NCI-H1105 treated with DMSO at 0.1 percent for 48 hours (cell line): ENCODE results near the gene NPTX1.

Source experiments
- DNase-seq: peaks from one replicate; lab custom pipeline; 2025; lab: John Stamatoyannopoulos, UW

The NPTX1 gene

GRCh38 chr17:80443916-80444643 is 32.3 kb downstream of the NPTX1 start:
- DNase-seq: no peak

- DNase-seq: no peak
These were observed 32.9 kb downstream of the NPTX1 start for GRCh38 chr17:80443498-80443897.

- no peak for DNase-seq
These were observed 33.6 kb downstream of the NPTX1 start for GRCh38 chr17:80442764-80443163.

GRCh38 chr17:80442323-80442659 is 34.1 kb downstream of the NPTX1 start:
- DNase-seq: no peak

- no peak for DNase-seq
These were observed 34.6 kb downstream of the NPTX1 start for GRCh38 chr17:80441598-80442322.

GRCh38 chr17:80441133-80441578 is 35.3 kb downstream of the NPTX1 start:
- no peak for DNase-seq

- no peak for DNase-seq
These were observed 36.9 kb downstream of the NPTX1 start for GRCh38 chr17:80439499-80439898.

- no peak for DNase-seq
These were observed 37.6 kb downstream of the NPTX1 start for GRCh38 chr17:80438806-80439205.

GRCh38 chr17:80437532-80437931 is 38.9 kb downstream of the NPTX1 start:
- no peak for DNase-seq

GRCh38 chr17:80433916-80434666 is 42.3 kb downstream of the NPTX1 start:
- no peak for DNase-seq

GRCh38 chr17:80432961-80433550 is 43.4 kb downstream of the NPTX1 start:
- no peak for DNase-seq

- no peak for DNase-seq
These were observed 44.0 kb downstream of the NPTX1 start for GRCh38 chr17:80432350-80432955.

GRCh38 chr17:80431246-80432195 is 44.9 kb downstream of the NPTX1 start:
- DNase-seq: no peak

GRCh38 chr17:80430446-80431245 is 45.8 kb downstream of the NPTX1 start:
- DNase-seq: no peak

- DNase-seq: no peak
These were observed 46.8 kb downstream of the NPTX1 start for GRCh38 chr17:80429356-80430275.

- no peak for DNase-seq
These were observed 47.6 kb downstream of the NPTX1 start for GRCh38 chr17:80428796-80429195.

GRCh38 chr17:80428363-80428762 is 48.0 kb downstream of the NPTX1 start:
- DNase-seq: no peak

GRCh38 chr17:80427366-80428282 is 48.8 kb downstream of the NPTX1 start:
- no peak for DNase-seq
